GM23338 (cell line): ENCODE results near the gene ITIH2. TPM values are rescaled to one million over a fixed set of nuclear protein-coding genes. Genes with fewer than 3 reads are reported as not detected.

Experiments
- ATAC-seq: fragments of 200-7000 bp; cut with Tn5 transposase; 3 replicates; pipeline ENCODE4 v1.9.1; 2020
- DNase-seq: peaks from one replicate; pipeline ENCODE4 v3.0.0-alpha.2; 2015; ENCODE audit warnings: low spot score
- H2AFZ ChIP-seq: fragments of 200-600 bp; sonication (generic); 2 replicates; pipeline ENCODE4 v1.8.0; 2016; ENCODE audit warnings: antibody characterized with exemption, mild to moderate bottlenecking, moderate library complexity
- H3F3A ChIP-seq: fragments of 200-600 bp; sonication (generic); replicated peaks from 2 replicates; pipeline ENCODE4 v1.8.0; 2017; ENCODE audit warnings: antibody characterized with exemption, mixed run types, low read depth
- H3K27ac ChIP-seq: fragments of 200-600 bp; sonication (generic); 2 replicates; pipeline ENCODE4 v1.6.1; 2016; ENCODE audit warnings: low read depth
- H3K27me3 ChIP-seq: fragments of 200-600 bp; sonication (generic); 2 replicates; pipeline ENCODE4 v1.8.0; 2016; ENCODE audit warnings: mild to moderate bottlenecking, mixed run types, moderate library complexity; ENCODE audit not compliant: insufficient read depth
- H3K36me3 ChIP-seq: fragments of 200-600 bp; sonication (generic); 2 replicates; pipeline ENCODE4 v1.8.0; 2016; ENCODE audit warnings: mild to moderate bottlenecking; ENCODE audit not compliant: insufficient read depth
- H3K4me1 ChIP-seq: fragments of 200-600 bp; sonication (generic); 2 replicates; pipeline ENCODE4 v1.8.0; 2016; ENCODE audit warnings: mild to moderate bottlenecking, moderate library complexity; ENCODE audit not compliant: insufficient read depth
- H3K4me2 ChIP-seq: fragments of 200-600 bp; sonication (generic); 2 replicates; pipeline ENCODE4 v1.7.1; 2017; ENCODE audit warnings: mixed run types
- H3K4me3 ChIP-seq: fragments of 200-600 bp; sonication (generic); 2 replicates; pipeline ENCODE4 v1.6.1; 2016; ENCODE audit warnings: mixed run types
- H3K79me2 ChIP-seq: fragments of 200-600 bp; sonication (generic); replicated peaks from 2 replicates; pipeline ENCODE4 v1.8.0; 2017; ENCODE audit warnings: mild to moderate bottlenecking; ENCODE audit not compliant: insufficient read depth
- H3K9me2 ChIP-seq: fragments of 200-600 bp; sonication (generic); 2 replicates; pipeline ENCODE4 v1.8.0; 2017; ENCODE audit not compliant: insufficient read depth
- H4K20me1 ChIP-seq: fragments of 200-600 bp; sonication (generic); replicated peaks from 2 replicates; pipeline ENCODE4 v1.8.0; 2017; ENCODE audit warnings: mild to moderate bottlenecking; ENCODE audit not compliant: insufficient read depth
- H3K27ac Mint-ChIP-seq: 2 replicates; pipeline ENCODE4 v1.8.0; 2020; ENCODE audit warnings: inconsistent platforms, mild to moderate bottlenecking, moderate library complexity, mixed read lengths
- H3K27me3 Mint-ChIP-seq: 3 replicates; pipeline ENCODE4 v1.8.0; 2022; ENCODE audit warnings: low read depth, mild to moderate bottlenecking, moderate library complexity, mixed read lengths, inconsistent platforms; ENCODE audit not compliant: insufficient read depth, poor library complexity
- H3K36me3 Mint-ChIP-seq: 3 replicates; pipeline ENCODE4 v1.8.0; 2021; ENCODE audit warnings: low read depth, mild to moderate bottlenecking, inconsistent platforms, moderate library complexity, mixed read lengths
- H3K4me1 Mint-ChIP-seq: 3 replicates; pipeline ENCODE4 v1.8.0; 2020; ENCODE audit warnings: mild to moderate bottlenecking, inconsistent platforms, mixed read lengths
- H3K4me3 Mint-ChIP-seq: 3 replicates; pipeline ENCODE4 v1.8.0; 2021; ENCODE audit warnings: moderate library complexity, mild to moderate bottlenecking, inconsistent platforms, mixed read lengths
- H3K9me3 Mint-ChIP-seq: 3 replicates; pipeline ENCODE4 v1.8.0; 2020; ENCODE audit warnings: moderate library complexity, mild to moderate bottlenecking, inconsistent platforms, mixed read lengths
- CTCF ChIP-seq, 2 experiments: fragments of 200-600 bp in 1 of 2; sonication (generic) in 1 of 2; conservative IDR thresholded peaks; 2 replicates each; pipeline versions ENCODE4 v1.5.1 to v1.6.1; 2016 to 2017; ENCODE audit warnings: antibody characterized with exemption in 2 of 2, low read depth in 2 of 2, mild to moderate bottlenecking in 2 of 2, moderate library complexity in 1 of 2
- EZH2 ChIP-seq: fragments of 200-600 bp; sonication (generic); IDR thresholded peaks from one replicate; pipeline ENCODE4 v1.8.0; 2017; ENCODE audit warnings: antibody characterized with exemption, mild to moderate bottlenecking, low read depth; ENCODE audit not compliant: unreplicated experiment
- EZH2phosphoT487 ChIP-seq: fragments of 200-600 bp; sonication (generic); IDR thresholded peaks from one replicate; pipeline ENCODE4 v1.8.1; 2018; ENCODE audit warnings: antibody characterized with exemption; ENCODE audit not compliant: unreplicated experiment
- JUNB ChIP-seq: IDR thresholded peaks from one replicate; pipeline ENCODE4 v1.6.1; 2016; ENCODE audit warnings: antibody characterized with exemption; ENCODE audit not compliant: unreplicated experiment
- NANOG ChIP-seq: IDR thresholded peaks from 2 replicates; pipeline ENCODE4 v1.6.1; 2016; ENCODE audit warnings: antibody characterized with exemption, borderline replicate concordance
- POLR2AphosphoS5 ChIP-seq: IDR thresholded peaks from 2 replicates; pipeline ENCODE4 v1.6.1; 2016; ENCODE audit warnings: antibody characterized with exemption, low read depth
- REST ChIP-seq: IDR thresholded peaks from one replicate; pipeline ENCODE4 v1.6.1; 2018; ENCODE audit warnings: antibody characterized with exemption; ENCODE audit not compliant: unreplicated experiment
- STAT1 ChIP-seq: IDR thresholded peaks from one replicate; pipeline ENCODE4 v1.6.1; 2016; ENCODE audit warnings: antibody characterized with exemption; ENCODE audit not compliant: unreplicated experiment
- ZNF331 ChIP-seq: fragments of 250-450 bp; sonication (Bioruptor Pico); IDR thresholded peaks from 2 replicates; pipeline ENCODE4 v1.5.0; 2020; ENCODE audit warnings: low read depth, mild to moderate bottlenecking, moderate library complexity
- polyA plus RNA-seq: library from polyadenylated mRNA; unstranded; fragments of >200 nt; fragmentation: Nextera tagmentation; extraction: Ambion mirVana; gene quantifications from 2 replicates; pipeline ENCODE4 v1.2.1, GENCODE V29; 2016
- total RNA-seq: library from RNA; depleted of rRNA; stranded (reverse); fragments of >200 nt; shearing (Covaris generic); gene quantifications from 2 replicates; pipeline ENCODE4 v1.2.3, GENCODE V29; 2014
- TF ChIP-seq, protein P1 (sequence below): IDR thresholded peaks from 2 replicates; pipeline ENCODE4 v1.6.1; 2016; ENCODE audit warnings: antibody characterized with exemption

The ITIH2 gene
- total and polyA plus RNA-seq, 2 experiments from 2014 or later: 0.10 TPM; not detected in 1

DNA sequence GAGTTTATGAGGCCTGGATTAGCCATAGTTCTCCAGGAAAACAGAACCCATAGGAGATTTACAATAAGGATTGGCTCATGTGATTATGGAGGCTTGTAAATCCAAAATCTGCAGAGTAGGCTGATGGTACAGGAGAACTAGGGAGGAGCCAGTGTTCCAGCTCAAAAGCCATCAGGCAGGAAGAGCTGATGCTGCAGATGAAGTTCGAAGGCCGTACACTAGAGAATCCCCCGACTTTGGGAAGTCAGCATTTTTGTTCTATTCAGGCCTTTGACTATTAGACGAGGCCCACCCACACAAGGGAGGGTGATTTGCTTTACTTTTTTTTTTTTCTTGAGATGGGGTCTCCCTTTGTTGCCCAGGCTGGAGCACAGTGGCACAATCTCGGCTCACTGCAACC lies 47.1 kb downstream of the ITIH2 start (continued):
- TF ChIP-seq CTCF (conservative IDR thresholded peaks at IDR 0.05; ENCODE audit: low read depth in 2 of 2) (no peak), STAT1 (no peak), EZH2 (no peak), POLR2AphosphoS5 (no peak), REST (no peak)
- TF ChIP-seq, protein P1, sequence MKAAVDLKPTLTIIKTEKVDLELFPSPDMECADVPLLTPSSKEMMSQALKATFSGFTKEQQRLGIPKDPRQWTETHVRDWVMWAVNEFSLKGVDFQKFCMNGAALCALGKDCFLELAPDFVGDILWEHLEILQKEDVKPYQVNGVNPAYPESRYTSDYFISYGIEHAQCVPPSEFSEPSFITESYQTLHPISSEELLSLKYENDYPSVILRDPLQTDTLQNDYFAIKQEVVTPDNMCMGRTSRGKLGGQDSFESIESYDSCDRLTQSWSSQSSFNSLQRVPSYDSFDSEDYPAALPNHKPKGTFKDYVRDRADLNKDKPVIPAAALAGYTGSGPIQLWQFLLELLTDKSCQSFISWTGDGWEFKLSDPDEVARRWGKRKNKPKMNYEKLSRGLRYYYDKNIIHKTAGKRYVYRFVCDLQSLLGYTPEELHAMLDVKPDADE: no peak

DNA sequence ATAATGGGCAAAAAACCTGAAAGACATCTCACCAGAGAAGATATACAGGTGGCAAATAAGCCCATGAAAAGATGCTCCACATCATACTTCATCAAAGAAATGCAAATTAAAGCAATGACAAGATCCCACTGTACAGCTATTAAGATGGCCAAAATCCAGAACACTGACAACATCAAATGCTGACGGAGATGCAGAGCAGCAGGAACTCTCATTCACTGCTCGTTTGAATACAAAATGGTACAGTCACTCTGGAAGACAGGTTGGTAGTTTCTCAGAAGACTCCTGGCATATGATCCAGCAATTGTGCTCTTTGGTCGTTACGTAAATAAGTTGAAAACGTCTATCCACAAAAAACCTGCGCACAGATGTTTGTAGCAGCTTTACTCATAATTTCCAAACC lies 49.1 kb downstream of the ITIH2 start:
- Histone ChIP-seq H4K20me1 (no peaks in the 10 kb centered on the region), H3K4me1 (no peaks in the 10 kb centered on the region), H2AFZ (no peak overlapping the region), H3K27me3 (no peaks in the 10 kb centered on the region), H3K79me2 (no peaks in the 10 kb centered on the region), H3K4me2 (no peak overlapping the region), H3K4me3 (no peak overlapping the region), H3K9me2 (no peaks in the 10 kb centered on the region), H3F3A (no peaks in the 10 kb centered on the region), H3K36me3 (peaks cover 22% of the 10 kb centered on the region), H3K27ac (no peak overlapping the region)
- H3K36me3 Mint-ChIP-seq: peaks cover 49% of the 10 kb centered on the region
- H3K4me3 Mint-ChIP-seq: no peak overlapping the region
- no peak for TF ChIP-seq JUNB
- no peak for TF ChIP-seq REST
- no peak for TF ChIP-seq EZH2phosphoT487
- no peak for TF ChIP-seq NANOG
- TF ChIP-seq, protein P1: no peak
- TF ChIP-seq ZNF331 (CRISPR knock-in tag): no peak
- TF ChIP-seq CTCF (conservative IDR thresholded peaks at IDR 0.05; ENCODE audit: low read depth in 2 of 2): no peak
- no peak overlapping the region for H3K27ac Mint-ChIP-seq
- peaks cover 3% of the 10 kb centered on the region for H3K27me3 Mint-ChIP-seq
- ATAC-seq (no peak), DNase-seq (no peak)
- no peaks in the 10 kb centered on the region for H3K9me3 Mint-ChIP-seq
- H3K4me1 Mint-ChIP-seq: no peaks in the 10 kb centered on the region
